Adrenal gland (tissue), 5 donors: ENCODE results near the gene FAF1.

Source experiments
- CTCF ChIP-seq, 6 experiments: fragments of 450-650 bp in 4 of 6; fragments of 200-600 bp in 2 of 6; sonication (generic) in 1 of 6; IDR thresholded peaks; 1 replicate in 5 of 6; 2 replicates in 1 of 6; pipeline versions ENCODE4 v1.5.1 to v1.8.0; 2016 to 2021; ENCODE audit warnings: antibody characterized with exemption in 6 of 6, mild to moderate bottlenecking in 2 of 6, moderate library complexity in 1 of 6
- POLR2A ChIP-seq, 2 donors: fragments of 450-650 bp; IDR thresholded peaks; one replicate each; pipeline ENCODE4 v1.6.1; 2017; ENCODE audit warnings: antibody characterized with exemption in 2 of 2, mild to moderate bottlenecking in 2 of 2, moderate library complexity in 1 of 2
- donor health status: DM: no; HTN: no; CAD: no.

GRCh38 chr1:50923564-50923963, 36.5 kb downstream of the FAF1 start:
- no peak for TF ChIP-seq CTCF (IDR thresholded peaks at IDR 0.05)
- TF ChIP-seq POLR2A (IDR thresholded peaks at IDR 0.05), result no peak
